GM12878 (cell line): ENCODE results near the gene PITPNC1.

Source experiments
- CTCF ChIP-seq, 3 experiments: IDR thresholded peaks in 2 of 3; conservative IDR thresholded peaks in 1 of 3; 2 replicates each; pipeline ENCODE4 v1.5.1; 2011; ENCODE audit warnings: low read depth in 3 of 3, low read length in 3 of 3, mild to moderate bottlenecking in 3 of 3, control low read depth in 2 of 3, moderate library complexity in 2 of 3, inconsistent platforms in 1 of 3, mixed read lengths in 1 of 3; ENCODE audit not compliant: control insufficient read depth in 2 of 3, insufficient read depth in 1 of 3; ENCODE audit errors: extremely low read depth in 1 of 3
- EZH2 ChIP-seq: IDR thresholded peaks from 2 replicates; pipeline ENCODE4 v1.6.1; 2012; ENCODE audit warnings: low read depth, mild to moderate bottlenecking, control low read depth, inconsistent platforms, low read length, borderline replicate concordance; ENCODE audit not compliant: control insufficient read depth
- JUNB ChIP-seq: IDR thresholded peaks from 2 replicates; pipeline ENCODE4 v1.6.1; 2016; ENCODE audit warnings: antibody characterized with exemption, mild to moderate bottlenecking
- MAX ChIP-seq: IDR thresholded peaks from 2 replicates; pipeline ENCODE4 v1.6.1; 2012; ENCODE audit warnings: low read depth, low read length, improper control_type of control experiment
- POLR2AphosphoS5 ChIP-seq: IDR thresholded peaks from 2 replicates; pipeline ENCODE4 v1.6.1; 2011; ENCODE audit warnings: mild to moderate bottlenecking, low read length, inconsistent platforms
- SREBF1 ChIP-seq: IDR thresholded peaks from 2 replicates; pipeline ENCODE4 v1.6.1; 2012; ENCODE audit warnings: mild to moderate bottlenecking, low read length
- ZNF592 ChIP-seq: fragments of 450-650 bp; IDR thresholded peaks from 2 replicates; pipeline ENCODE4 v1.6.1; 2017; ENCODE audit warnings: mild to moderate bottlenecking, moderate library complexity

GRCh38 chr17:67577429-67578141 lies 200.5 kb downstream of the PITPNC1 start:
- TF ChIP-seq ZNF592 (0 out of 2 replicates have a peak, but pooled peaks have one; percentile 14), SREBF1 (no peak), CTCF (IDR thresholded peaks at IDR 0.05 in 2 of 3, conservative IDR thresholded peaks at IDR 0.05 in 1 of 3; ENCODE audit: control insufficient read depth in 2 of 3, extremely low read depth in 1 of 3, insufficient read depth in 1 of 3, low read depth in 3 of 3, low read length in 3 of 3) (no peak), EZH2 (no peak), POLR2AphosphoS5 (no peak), JUNB (no peak), MAX (no peak)
